Measurements from ENCODE around the gene OR10H3. TPM values are rescaled to one million over a fixed set of nuclear protein-coding genes. Genes with fewer than 3 reads are reported as not detected.

The OR10H3 gene
- total RNA-seq, 4 donors from 2014 or later = not detected

- no peaks in the 10 kb centered on the region for H3K4me1 ChIP-seq
- no peaks in the 10 kb centered on the region for H3K9me3 ChIP-seq
- no peaks in the 10 kb centered on the region for H3K27me3 ChIP-seq
- no peak overlapping the region for H3K4me3 ChIP-seq
- TF ChIP-seq CTCF (IDR thresholded peaks at IDR 0.05 in 4 of 5, conservative IDR thresholded peaks at IDR 0.05 in 1 of 5) (no peak), POLR2A (IDR thresholded peaks at IDR 0.05) (no peak)
- intact Hi-C loops (cut with DNase I; ENCODE audit: low total_unique reads) (no loop called here), in situ Hi-C loops (cut with MboI; ENCODE audit: low sequenced_read_pairs in 4 of 4) (no loop called here)
- DNase-seq (no peak), ATAC-seq (no peak)
- no peaks in the 10 kb centered on the region for H3K36me3 ChIP-seq
- no peak overlapping the region for H3K27ac ChIP-seq
Measured at GRCh38 chr19:15714638-15715037, 23.1 kb upstream of the OR10H3 start.

DNA sequence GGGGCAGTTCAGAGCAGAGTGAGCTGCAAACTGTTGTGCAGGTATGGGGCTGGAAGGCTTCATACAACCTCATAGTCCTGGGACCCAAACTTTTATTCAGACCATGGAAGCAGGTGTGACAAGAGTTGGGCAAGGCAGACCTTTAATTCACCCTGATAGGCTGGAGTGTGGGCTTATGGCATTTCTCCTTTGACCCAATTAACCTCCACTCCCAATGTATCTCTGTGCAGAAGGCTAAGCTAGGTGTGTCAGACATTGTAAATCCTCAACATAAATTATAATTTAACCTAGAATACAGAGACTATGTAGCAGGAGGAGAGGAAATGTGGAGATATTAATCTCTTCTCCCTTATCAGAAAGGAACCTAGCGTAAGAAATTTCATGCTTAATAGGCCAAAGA lies 22.1 kb upstream of the OR10H3 start:
- Histone ChIP-seq H3K36me3 (no peaks in the 10 kb centered on the region), H3K27me3 (no peaks in the 10 kb centered on the region), H3K4me3 (no peak overlapping the region), H3K9me3 (no peaks in the 10 kb centered on the region), H3K27ac (no peak overlapping the region), H3K4me1 (no peaks in the 10 kb centered on the region)
- DNase-seq = no peak
- in situ Hi-C loops (cut with MboI; ENCODE audit: low sequenced_read_pairs in 4 of 4) (no loop called here), intact Hi-C loops (cut with DNase I; ENCODE audit: low total_unique reads) (no loop called here)
- no peak for ATAC-seq
- TF ChIP-seq POLR2A (IDR thresholded peaks at IDR 0.05) (no peak), CTCF (IDR thresholded peaks at IDR 0.05 in 4 of 5, conservative IDR thresholded peaks at IDR 0.05 in 1 of 5) (no peak)

- no peaks in the 10 kb centered on the region for H3K27me3 ChIP-seq
Measured at GRCh38 chr19:15717809-15718208, 20.0 kb upstream of the OR10H3 start.

DNA sequence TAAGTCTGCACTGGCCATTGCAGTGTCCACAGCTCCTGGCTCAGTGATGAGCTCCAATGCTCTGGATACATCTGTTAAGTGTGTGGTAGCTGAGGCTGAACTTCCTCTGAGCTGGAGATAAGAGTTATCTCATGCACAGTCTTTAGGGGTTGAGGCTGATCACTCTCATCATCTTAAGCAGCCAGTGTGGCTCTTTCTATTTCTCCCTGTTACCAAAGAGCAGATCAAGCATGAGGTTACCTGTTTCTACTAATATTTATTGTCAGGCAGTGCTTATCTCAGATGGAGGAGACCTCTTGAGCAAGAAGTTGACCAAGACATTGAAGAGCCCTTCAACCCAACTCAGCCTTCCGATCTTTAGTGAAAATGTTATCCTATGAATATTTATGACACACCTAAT lies 16.5 kb upstream of the OR10H3 start:
- H3K4me1 ChIP-seq = no peaks in the 10 kb centered on the region
- no peak for TF ChIP-seq POLR2A (IDR thresholded peaks at IDR 0.05)
- no peaks in the 10 kb centered on the region for H3K9me3 ChIP-seq
- H3K36me3 ChIP-seq = no peaks in the 10 kb centered on the region
- in situ Hi-C loops (cut with MboI; ENCODE audit: low sequenced_read_pairs in 4 of 4) = no loop called here
- no peak overlapping the region for H3K4me3 ChIP-seq
- DNase-seq = no peak
- no peaks in the 10 kb centered on the region for H3K27me3 ChIP-seq
- H3K27ac ChIP-seq = no peak overlapping the region
- no peak for ATAC-seq
- intact Hi-C loops (cut with DNase I; ENCODE audit: low total_unique reads) = no loop called here

More at GRCh38 chr19:15717809-15718208, 20.0 kb upstream of the OR10H3 start:
- Histone ChIP-seq H3K36me3 (no peaks in the 10 kb centered on the region), H3K4me1 (no peaks in the 10 kb centered on the region), H3K9me3 (no peaks in the 10 kb centered on the region), H3K4me3 (no peak overlapping the region), H3K27ac (no peak overlapping the region)
- intact Hi-C loops (cut with DNase I; ENCODE audit: low total_unique reads) (no loop called here), in situ Hi-C loops (cut with MboI; ENCODE audit: low sequenced_read_pairs in 4 of 4) (no loop called here)
- TF ChIP-seq CTCF (IDR thresholded peaks at IDR 0.05 in 4 of 5, conservative IDR thresholded peaks at IDR 0.05 in 1 of 5) (no peak), POLR2A (IDR thresholded peaks at IDR 0.05) (no peak)
- DNase-seq (no peak), ATAC-seq (no peak)

DNA sequence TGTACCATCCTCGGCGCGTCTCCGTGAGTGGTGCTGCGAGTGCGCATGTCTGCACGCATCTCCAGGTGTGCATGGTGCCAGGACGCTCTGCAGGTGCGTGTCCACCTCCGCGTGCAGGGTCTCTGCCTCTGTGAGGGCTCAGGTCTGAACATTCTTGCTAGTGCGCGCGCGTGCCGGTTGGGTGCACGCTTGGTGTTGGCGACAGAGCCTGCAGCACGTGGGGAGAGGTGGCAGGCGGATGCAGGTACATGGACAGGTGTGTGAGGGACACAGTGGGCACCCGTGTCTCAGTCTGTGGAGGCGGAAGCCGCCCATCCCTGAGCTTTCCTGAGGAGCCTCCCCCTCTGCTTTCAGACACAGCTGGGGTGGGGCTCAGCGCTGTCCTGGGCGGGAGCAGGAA lies 14.8 kb upstream of the OR10H3 start:
- Histone ChIP-seq H3K4me1 (no peaks in the 10 kb centered on the region), H3K27me3 (no peaks in the 10 kb centered on the region), H3K4me3 (no peak overlapping the region), H3K27ac (no peak overlapping the region), H3K36me3 (no peaks in the 10 kb centered on the region), H3K9me3 (no peaks in the 10 kb centered on the region)
- intact Hi-C loops (cut with DNase I; ENCODE audit: low total_unique reads) (no loop called here), in situ Hi-C loops (cut with MboI; ENCODE audit: low sequenced_read_pairs in 4 of 4) (no loop called here)
- no peak for ATAC-seq
- DNase-seq = no peak
- TF ChIP-seq POLR2A (IDR thresholded peaks at IDR 0.05) = no peak
- no peak for TF ChIP-seq CTCF (IDR thresholded peaks at IDR 0.05 in 4 of 5, conservative IDR thresholded peaks at IDR 0.05 in 1 of 5)

All from gastrocnemius medialis (tissue), 4 donors.